H1 (cell line): Measurements from ENCODE around the gene ATP11A. TPM values are rescaled to one million over a fixed set of nuclear protein-coding genes. Genes with fewer than 3 reads are reported as not detected.

Experiments used
- CBX8 ChIP-seq: fragments of 300-800, 300-1000 bp; sonication (generic); IDR thresholded peaks from 2 replicates; pipeline ENCODE4 v1.7.1; 2016; ENCODE audit warnings: low read depth, low read length, borderline replicate concordance
- GABPA ChIP-seq: IDR thresholded peaks from 2 replicates; pipeline ENCODE4 v1.6.1; 2011; ENCODE audit warnings: mild to moderate bottlenecking, low read length, moderate library complexity, borderline replicate concordance; ENCODE audit not compliant: insufficient read depth
- HDAC2 ChIP-seq, 2 experiments: fragments of 300-600 bp in 1 of 2; sonication (generic) in 1 of 2; IDR thresholded peaks; 2 replicates each; pipeline ENCODE4 v1.6.1; 2011 to 2012; ENCODE audit warnings: low read depth in 2 of 2, low read length in 2 of 2, mild to moderate bottlenecking in 2 of 2, moderate library complexity in 2 of 2, borderline replicate concordance in 1 of 2, inconsistent platforms in 1 of 2
- MAFK ChIP-seq: IDR thresholded peaks from 2 replicates; pipeline ENCODE4 v1.6.1; 2012; ENCODE audit warnings: low read depth, mild to moderate bottlenecking, improper control_type of control experiment, low read length
- polyA plus RNA-seq, 7 experiments: library from polyadenylated mRNA; depleted of rRNA in 3 of 7; stranded (reverse) in 5 of 7; unstranded in 2 of 7; fragments of >200 nt in 5 of 7; fragments of 200-250 nt in 2 of 7; gene quantifications; 1 replicate in 5 of 7; 2 replicates in 1 of 7; 4 replicates in 1 of 7; pipeline versions ENCODE4 v1.2.1 to v1.2.3, GENCODE V29; 2011 to 2013; ENCODE audit warnings: missing spikeins in 2 of 7, mixed read lengths in 2 of 7
- total RNA-seq: library from RNA; stranded (reverse); fragmentation: NEBNext Ultra II Directional; extraction: Animal tissue kit (Norgen Biotek cat#: 25700); gene quantifications from 2 replicates; pipeline ENCODE4 v1.2.1, GENCODE V29; 2021

ATP11A gene
- total and polyA plus RNA-seq, 2 of the 8 experiments (the other 6 are each of a cell fraction or from before 2014, with no cell fraction given) = 28.8 to 72.9 TPM

- TF ChIP-seq GABPA (no peak), HDAC2 (IDR thresholded peaks at IDR 0.05; ENCODE audit: borderline replicate concordance in 1 of 2, low read depth in 2 of 2, low read length in 2 of 2) (no peak), MAFK (no peak), CBX8 (no peak)
Measured at GRCh38 chr13:112783978-112784371, 94.1 kb downstream of the ATP11A start (continued).
